H1 (cell line): ENCODE results near the gene WDR27. TPM values are rescaled to one million over a fixed set of nuclear protein-coding genes. Genes with fewer than 3 reads are reported as not detected.

Experiments used
- CTCF ChIA-PET: fragments of 300-600 bp; sonication (Branson Sonifier 250); formaldehyde crosslinking; loops from one replicate; lab custom pipeline; 2021; ENCODE audit not compliant: partially characterized antibody; lab: Charles Lee
- POLR2A ChIA-PET: fragments of 300-600 bp; sonication (Branson Sonifier 250); formaldehyde crosslinking; loops from one replicate; lab custom pipeline; 2021; ENCODE audit warnings: inconsistent platforms; ENCODE audit not compliant: partially characterized antibody; lab: Charles Lee
- DNase-seq, 2 experiments: peaks; one replicate each; pipeline versions ENCODE4 v3.0.0 to v3.0.0-alpha.2; 2010 to 2022; ENCODE audit warnings: low spot score in 2 of 2, low read depth in 1 of 2, mixed read lengths in 1 of 2
- FAIRE-seq: peaks from 2 replicates; lab custom pipeline; 2011; peaks lifted over from hg19 to GRCh38; lab: Jason Lieb, UNC
- H2AFZ ChIP-seq: 2 replicates; pipeline ENCODE4 v1.8.1; 2012; ENCODE audit warnings: low read length, inconsistent platforms
- H2AK5ac ChIP-seq: 2 replicates; pipeline ENCODE4 v1.6.1; 2013; ENCODE audit warnings: low read depth, low read length
- H2BK120ac ChIP-seq: replicated peaks from 2 replicates; pipeline ENCODE3; 2013; ENCODE audit warnings: low read depth, low read length, inconsistent platforms
- H2BK12ac ChIP-seq: 2 replicates; pipeline ENCODE4 v1.6.1; 2013; ENCODE audit warnings: low read depth, low read length
- H2BK15ac ChIP-seq: 2 replicates; pipeline ENCODE4 v1.6.1; 2013; ENCODE audit warnings: low read length
- H2BK20ac ChIP-seq: 2 replicates; pipeline ENCODE4 v1.6.1; 2013; ENCODE audit warnings: low read length
- H2BK5ac ChIP-seq: 2 replicates; pipeline ENCODE4 v1.6.1; 2013; ENCODE audit warnings: low read depth, low read length
- H3K14ac ChIP-seq: 2 replicates; pipeline ENCODE4 v1.6.1; 2013; ENCODE audit warnings: inconsistent platforms; ENCODE audit not compliant: insufficient read length
- H3K18ac ChIP-seq: 2 replicates; pipeline ENCODE4 v1.6.1; 2013; ENCODE audit warnings: low read length; ENCODE audit errors: extremely low read depth
- H3K23ac ChIP-seq: 2 replicates; pipeline ENCODE4 v1.6.1; 2013; ENCODE audit warnings: inconsistent platforms; ENCODE audit not compliant: insufficient read length
- H3K23me2 ChIP-seq: 2 replicates; pipeline ENCODE4 v1.6.1; 2013; ENCODE audit warnings: low read depth, low read length
- H3K27ac ChIP-seq: 2 replicates; pipeline ENCODE4 v1.6.1; 2011; ENCODE audit warnings: low read depth, low read length, inconsistent platforms
- H3K27me3 ChIP-seq, 4 experiments: replicated peaks in 1 of 4; 1 replicate in 1 of 4; 2 replicates in 3 of 4; pipeline versions ENCODE4 v1.6.1 to v1.8.1; 2011 to 2013; ENCODE audit warnings: low read length in 3 of 4, mild to moderate bottlenecking in 3 of 4, inconsistent platforms in 2 of 4, mixed read lengths in 2 of 4, moderate library complexity in 1 of 4; ENCODE audit not compliant: control insufficient read depth in 3 of 4, insufficient read depth in 3 of 4; ENCODE audit errors: extremely low read depth in 1 of 4
- H3K36me3 ChIP-seq, 4 experiments: 2 replicates each; pipeline versions ENCODE4 v1.6.1 to v1.8.1; 2011 to 2013; ENCODE audit warnings: mild to moderate bottlenecking in 4 of 4, low read length in 3 of 4, moderate library complexity in 2 of 4, control low read depth in 1 of 4, inconsistent platforms in 1 of 4; ENCODE audit not compliant: insufficient read depth in 4 of 4, control insufficient read depth in 2 of 4
- H3K4ac ChIP-seq: replicated peaks from 2 replicates; pipeline ENCODE3; 2013; ENCODE audit warnings: low read length, low read depth, mixed read lengths, inconsistent platforms; ENCODE audit not compliant: insufficient read length
- H3K4me1 ChIP-seq, 4 experiments: replicated peaks in 1 of 4; 1 replicate in 1 of 4; 2 replicates in 3 of 4; pipeline versions ENCODE4 v1.6.1 to v1.8.1; 2011 to 2013; ENCODE audit warnings: low read length in 3 of 4, inconsistent platforms in 2 of 4, mixed read lengths in 1 of 4; ENCODE audit not compliant: insufficient read depth in 4 of 4, control insufficient read depth in 3 of 4
- H3K4me2 ChIP-seq, 2 experiments: 2 replicates each; pipeline versions ENCODE4 v1.6.1 to v1.8.1; 2011 to 2013; ENCODE audit warnings: low read depth in 2 of 2, low read length in 2 of 2, control low read depth in 1 of 2, inconsistent platforms in 1 of 2, mild to moderate bottlenecking in 1 of 2; ENCODE audit not compliant: insufficient read depth in 1 of 2
- H3K4me3 ChIP-seq, 4 experiments: fragments of 200-600, 300-600 bp in 1 of 4; sonication (generic), shearing (Covaris generic), sonication (Bioruptor Twin) in 1 of 4; 2 replicates each; pipeline versions ENCODE4 v1.5.1 to v1.8.1; 2011 to 2016; ENCODE audit warnings: low read length in 4 of 4, low read depth in 3 of 4, control low read depth in 2 of 4, inconsistent platforms in 2 of 4, mild to moderate bottlenecking in 2 of 4, mixed read lengths in 1 of 4, moderate library complexity in 1 of 4; ENCODE audit not compliant: insufficient read depth in 2 of 4; ENCODE audit errors: extremely low read depth in 1 of 4
- H3K56ac ChIP-seq: replicated peaks from 2 replicates; pipeline ENCODE3; 2013; ENCODE audit warnings: low read depth, mild to moderate bottlenecking, mixed read lengths, low read length, inconsistent platforms; ENCODE audit not compliant: insufficient read length
- H3K79me1 ChIP-seq: 2 replicates; pipeline ENCODE4 v1.6.1; 2013; ENCODE audit warnings: low read depth, low read length, control low read depth
- H3K79me2 ChIP-seq, 2 experiments: 2 replicates each; pipeline versions ENCODE4 v1.6.1 to v1.8.1; 2012 to 2013; ENCODE audit warnings: low read length in 2 of 2, mild to moderate bottlenecking in 2 of 2, inconsistent platforms in 1 of 2; ENCODE audit not compliant: insufficient read depth in 2 of 2, control insufficient read depth in 1 of 2
- H3K9ac ChIP-seq, 4 experiments: replicated peaks in 1 of 4; 1 replicate in 1 of 4; 2 replicates in 3 of 4; pipeline versions ENCODE4 v1.6.1 to v1.8.1; 2011 to 2013; ENCODE audit warnings: low read depth in 3 of 4, low read length in 3 of 4, control low read depth in 2 of 4, mild to moderate bottlenecking in 2 of 4, moderate library complexity in 2 of 4, inconsistent platforms in 1 of 4; ENCODE audit errors: extremely low read depth in 1 of 4
- H3K9me3 ChIP-seq, 2 experiments: 2 replicates each; pipeline versions ENCODE4 v1.6.1 to v1.8.1; 2012 to 2013; ENCODE audit warnings: mild to moderate bottlenecking in 2 of 2, moderate library complexity in 2 of 2, control low read depth in 1 of 2, inconsistent platforms in 1 of 2, low read depth in 1 of 2, low read length in 1 of 2, mixed read lengths in 1 of 2; ENCODE audit not compliant: insufficient read depth in 2 of 2
- H4K20me1 ChIP-seq, 2 experiments: replicated peaks in 1 of 2; 2 replicates each; pipeline versions ENCODE3 to v1.8.1; 2011 to 2013; ENCODE audit warnings: inconsistent platforms in 2 of 2, low read length in 2 of 2, mild to moderate bottlenecking in 1 of 2; ENCODE audit not compliant: insufficient read depth in 2 of 2, control insufficient read depth in 1 of 2
- H4K5ac ChIP-seq: 2 replicates; pipeline ENCODE4 v1.6.1; 2013; ENCODE audit warnings: low read length, low read depth, mixed read lengths, inconsistent platforms; ENCODE audit not compliant: insufficient read length
- H4K8ac ChIP-seq: 2 replicates; pipeline ENCODE4 v1.8.0; 2013; ENCODE audit warnings: mild to moderate bottlenecking, moderate library complexity, low read length, inconsistent platforms; ENCODE audit not compliant: insufficient read depth; ENCODE audit errors: extremely low read depth
- H4K91ac ChIP-seq: replicated peaks from 2 replicates; pipeline ENCODE3; 2013; ENCODE audit warnings: low read length, mixed read lengths, inconsistent platforms; ENCODE audit not compliant: insufficient read length
- ATF3 ChIP-seq: IDR thresholded peaks from 2 replicates; pipeline ENCODE4 v1.6.1; 2011; ENCODE audit warnings: low read depth, mild to moderate bottlenecking, low read length; ENCODE audit not compliant: insufficient read depth
- CBX5 ChIP-seq: fragments of 300-800, 300-1000 bp; sonication (generic); IDR thresholded peaks from 2 replicates; pipeline ENCODE4 v1.7.1; 2016; ENCODE audit warnings: antibody characterized with exemption, low read length, low read depth
- CEBPB ChIP-seq: IDR thresholded peaks from 2 replicates; pipeline ENCODE4 v1.6.1; 2012; ENCODE audit warnings: low read depth, low read length
- FOSL1 ChIP-seq: IDR thresholded peaks from 2 replicates; pipeline ENCODE4 v1.6.1; 2011; ENCODE audit warnings: mild to moderate bottlenecking, low read depth, low read length, moderate library complexity; ENCODE audit not compliant: insufficient read depth
- JUND ChIP-seq: IDR thresholded peaks from 2 replicates; pipeline ENCODE4 v1.6.1; 2011; ENCODE audit warnings: mild to moderate bottlenecking, improper control_type of control experiment, low read length
- KDM1A ChIP-seq: fragments of 200-600, 300-600 bp; sonication (generic); IDR thresholded peaks from 2 replicates; pipeline ENCODE4 v1.7.1; 2016; ENCODE audit warnings: mild to moderate bottlenecking, low read length, borderline replicate concordance
- NANOG ChIP-seq: IDR thresholded peaks from 2 replicates; pipeline ENCODE4 v1.6.1; 2011; ENCODE audit warnings: low read length, low read depth, mild to moderate bottlenecking, inconsistent platforms; ENCODE audit not compliant: insufficient read depth, poor library complexity, severe bottlenecking
- POLR2A ChIP-seq, 2 experiments: IDR thresholded peaks; 1 replicate in 1 of 2; 2 replicates in 1 of 2; pipeline ENCODE4 v1.6.1; 2011; ENCODE audit warnings: low read depth in 2 of 2, low read length in 2 of 2, mild to moderate bottlenecking in 2 of 2; ENCODE audit errors: control extremely low read depth in 1 of 2
- POLR2AphosphoS5 ChIP-seq: IDR thresholded peaks from 2 replicates; pipeline ENCODE4 v1.6.1; 2011; ENCODE audit warnings: low read depth, low read length
- RFX5 ChIP-seq: IDR thresholded peaks from 2 replicates; pipeline ENCODE4 v1.6.1; 2011; ENCODE audit warnings: low read depth, low read length, improper control_type of control experiment, borderline replicate concordance
- SIRT6 ChIP-seq: IDR thresholded peaks from one replicate; pipeline ENCODE4 v1.7.1; 2012; ENCODE audit warnings: low read length, inconsistent platforms
- SIX5 ChIP-seq: IDR thresholded peaks from 2 replicates; pipeline ENCODE4 v1.6.1; 2011; ENCODE audit warnings: mild to moderate bottlenecking, low read depth, low read length
- SP4 ChIP-seq: IDR thresholded peaks from 2 replicates; pipeline ENCODE4 v1.6.1; 2012; ENCODE audit warnings: low read length, inconsistent platforms
- TAF7 ChIP-seq: optimal IDR thresholded peaks from 2 replicates; pipeline ENCODE3; 2011; ENCODE audit warnings: low read depth, mild to moderate bottlenecking, inconsistent platforms, low read length, moderate library complexity, borderline replicate concordance
- WGBS, 2 experiments: shearing (Covaris generic) in 1 of 2; methylation state at CpG; one replicate each; pipeline versions ENCODE4 v1.1.6 to v1.1.7; 2013 to 2015; ENCODE audit warnings: low lambda C conversion rate in 2 of 2, mixed read lengths in 2 of 2, inconsistent platforms in 1 of 2, low coverage in 1 of 2, missing lambda C conversion rate in 1 of 2; ENCODE audit not compliant: insufficient replicate concordance in 2 of 2, insufficient coverage in 1 of 2, insufficient read length in 1 of 2; ENCODE audit errors: extremely low coverage in 1 of 2, missing lambda C conversion rate in 1 of 2; 5-methylcytosine and 5-hydroxymethylcytosine counted together
- polyA plus RNA-seq, 7 experiments: library from polyadenylated mRNA; depleted of rRNA in 3 of 7; stranded (reverse) in 5 of 7; unstranded in 2 of 7; fragments of >200 nt in 5 of 7; fragments of 200-250 nt in 2 of 7; gene quantifications; 1 replicate in 5 of 7; 2 replicates in 1 of 7; 4 replicates in 1 of 7; pipeline versions ENCODE4 v1.2.1 to v1.2.3, GENCODE V29; 2011 to 2013; ENCODE audit warnings: missing spikeins in 2 of 7, mixed read lengths in 2 of 7
- total RNA-seq: library from RNA; stranded (reverse); fragmentation: NEBNext Ultra II Directional; extraction: Animal tissue kit (Norgen Biotek cat#: 25700); gene quantifications from 2 replicates; pipeline ENCODE4 v1.2.1, GENCODE V29; 2021

The WDR27 gene
- total and polyA plus RNA-seq, 2 of the 8 experiments (the other 6 are each of a cell fraction or from before 2014, with no cell fraction given), result 53.6 to 68.6 TPM

- Histone ChIP-seq H2BK20ac (no peak overlapping the region), H3K4me3 (no peak overlapping the region), H2AFZ (no peak overlapping the region), H3K27me3 (no peaks in the 10 kb centered on the region), H4K5ac (no peak overlapping the region), H3K4ac (no peak overlapping the region), H4K91ac (no peak overlapping the region), H3K4me2 (no peak overlapping the region), H3K56ac (no peak overlapping the region), H3K36me3 (peaks cover 0 to 2% (median 0%) of the 10 kb centered on the region in 4 experiments; a peak in 2 of 8 replicates), H3K79me2 (no peaks in the 10 kb centered on the region), H2BK5ac (no peak overlapping the region), H3K14ac (no peak overlapping the region), H3K4me1 (no peaks in the 10 kb centered on the region), H4K20me1 (no peaks in the 10 kb centered on the region), H2BK12ac (no peak overlapping the region), H3K9me3 (no peaks in the 10 kb centered on the region), H3K27ac (no peak overlapping the region), H3K9ac (no peak overlapping the region), H2BK15ac (no peak overlapping the region), H2BK120ac (no peak overlapping the region), H3K23me2 (no peaks in the 10 kb centered on the region; the same call in 1 of the 2 replicates), H4K8ac (no peak overlapping the region), H2AK5ac (no peak overlapping the region), H3K79me1 (no peaks in the 10 kb centered on the region), H3K23ac (no peak overlapping the region), H3K18ac (no peak overlapping the region)
- CTCF ChIA-PET, result interaction anchor here (0.9 to 1.0 kb wide), 2 partner anchors 8 to 11 kb away, joined by 3 read pairs; no protein-coding TSS in a partner anchor
- no peak for DNase-seq
- FAIRE-seq, result no peak
- WGBS, 2 experiments, result 95% methylated on average over 7 of the region's 7 CpGs; no CpG with 5 or more reads in 1 of the 2 experiments
- POLR2A ChIA-PET, result no interaction called here
- TF ChIP-seq JUND (no peak), SP4 (no peak), SIX5 (no peak), CEBPB (no peak), SIRT6 (no peak), TAF7 (no peak), KDM1A (no peak), POLR2AphosphoS5 (no peak), CBX5 (no peak), RFX5 (no peak), ATF3 (no peak), NANOG (no peak), FOSL1 (no peak), POLR2A (IDR thresholded peaks at IDR 0.05; ENCODE audit: control extremely low read depth in 1 of 2, low read depth in 2 of 2, low read length in 2 of 2) (no peak)
These were observed 122.3 kb downstream of the WDR27 start for GRCh38 chr6:169579407-169580111.
